ENCODE data around the gene PFKFB4. TPM values are rescaled to one million over a fixed set of nuclear protein-coding genes. Genes with fewer than 3 reads are reported as not detected.
"Not testable (repeated sequence)": the region's sequence is repeated elsewhere in the genome, so short reads cannot be mapped to it uniquely, and the experiment has no call there.

The PFKFB4 gene
- total RNA-seq, 3 donors from 2014 or later (not counting 1 experiment from before 2014, with no cell fraction given) = 2.4 to 4.3 (median 3.6) TPM

DNA sequence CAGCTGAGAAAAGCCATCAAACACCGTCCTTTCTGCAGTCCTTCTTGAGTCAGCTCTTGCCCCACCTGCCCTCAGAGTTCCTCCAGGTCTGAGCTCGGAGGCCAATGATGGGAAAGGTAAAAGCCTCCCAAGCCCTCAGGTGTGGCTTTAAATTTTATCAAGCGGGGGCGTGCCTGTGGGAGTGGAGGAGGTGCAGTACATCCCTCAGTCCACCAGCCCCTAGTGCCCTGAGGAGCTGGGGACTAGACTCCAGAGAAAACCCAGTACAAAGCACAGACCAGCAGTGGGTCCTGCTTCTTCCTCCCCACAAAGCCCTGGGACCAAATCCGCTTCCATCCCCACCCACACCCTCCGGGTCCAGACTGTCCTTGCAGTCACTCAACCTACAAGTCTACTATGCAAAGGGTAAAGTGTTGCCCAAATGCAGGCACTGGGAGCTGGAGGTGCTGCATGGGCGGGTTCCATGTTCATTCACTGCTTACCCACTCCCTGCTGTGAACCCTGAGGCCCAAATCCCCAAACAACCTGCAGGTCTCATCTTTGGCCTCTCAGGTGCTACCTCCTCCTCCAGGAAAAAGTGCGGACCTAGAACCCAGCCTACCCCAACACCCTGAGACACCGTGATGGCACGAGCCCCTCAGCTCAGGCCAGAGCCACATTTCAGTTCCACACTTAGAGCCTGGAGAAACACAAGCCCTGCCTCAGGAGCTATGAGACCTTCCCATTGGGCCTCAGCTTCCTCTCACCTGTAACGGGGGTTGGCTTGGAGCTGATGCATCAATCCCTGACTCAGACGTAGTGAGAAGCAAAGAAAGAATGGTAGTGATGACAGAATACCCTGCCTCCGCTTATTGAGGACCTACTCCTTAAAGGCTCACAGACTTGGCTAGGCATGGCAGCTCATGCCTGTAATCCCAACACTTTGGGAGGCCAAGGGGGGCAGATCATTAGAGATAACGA is 2.4 kb downstream of the PFKFB4 start:
- 90% methylated on average over 14 of the region's 14 CpGs for WGBS (ENCODE audit: insufficient coverage)
- Histone ChIP-seq H3K27ac (ENCODE audit: low read length) (no peak overlapping the region), H3K9me3 (ENCODE audit: control insufficient read depth, insufficient read depth, low read length) (no peaks in the 10 kb centered on the region), H3K4me3 (ENCODE audit: low read length) (no peak overlapping the region), H3K36me3 (ENCODE audit: control insufficient read depth, insufficient read depth, low read length) (no peaks in the 10 kb centered on the region), H3K27me3 (ENCODE audit: control insufficient read depth, insufficient read depth, low read length) (no peaks in the 10 kb centered on the region), H3K4me1 (ENCODE audit: control insufficient read depth, insufficient read depth, low read length) (peaks cover 32% of the 10 kb centered on the region)
- intact Hi-C loops (cut with micrococcal nuclease) = no loop called here
- Mint-ChIP-seq H3K4me3 (no peak overlapping the region), H3K27ac (no peak overlapping the region), H3K9me3 (no peaks in the 10 kb centered on the region), H3K27me3 (ENCODE audit: low read depth in 2 of 2) (no peaks in the 10 kb centered on the region), H3K4me1 (peaks cover 13 to 24% of the 10 kb centered on the region in 2 donors), H3K36me3 (no peaks in the 10 kb centered on the region)
- no peak for ATAC-seq
- TF ChIP-seq, protein P1, sequence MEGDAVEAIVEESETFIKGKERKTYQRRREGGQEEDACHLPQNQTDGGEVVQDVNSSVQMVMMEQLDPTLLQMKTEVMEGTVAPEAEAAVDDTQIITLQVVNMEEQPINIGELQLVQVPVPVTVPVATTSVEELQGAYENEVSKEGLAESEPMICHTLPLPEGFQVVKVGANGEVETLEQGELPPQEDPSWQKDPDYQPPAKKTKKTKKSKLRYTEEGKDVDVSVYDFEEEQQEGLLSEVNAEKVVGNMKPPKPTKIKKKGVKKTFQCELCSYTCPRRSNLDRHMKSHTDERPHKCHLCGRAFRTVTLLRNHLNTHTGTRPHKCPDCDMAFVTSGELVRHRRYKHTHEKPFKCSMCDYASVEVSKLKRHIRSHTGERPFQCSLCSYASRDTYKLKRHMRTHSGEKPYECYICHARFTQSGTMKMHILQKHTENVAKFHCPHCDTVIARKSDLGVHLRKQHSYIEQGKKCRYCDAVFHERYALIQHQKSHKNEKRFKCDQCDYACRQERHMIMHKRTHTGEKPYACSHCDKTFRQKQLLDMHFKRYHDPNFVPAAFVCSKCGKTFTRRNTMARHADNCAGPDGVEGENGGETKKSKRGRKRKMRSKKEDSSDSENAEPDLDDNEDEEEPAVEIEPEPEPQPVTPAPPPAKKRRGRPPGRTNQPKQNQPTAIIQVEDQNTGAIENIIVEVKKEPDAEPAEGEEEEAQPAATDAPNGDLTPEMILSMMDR (IDR thresholded peaks at IDR 0.05) = no peak
- DNase-seq = no peak

DNA sequence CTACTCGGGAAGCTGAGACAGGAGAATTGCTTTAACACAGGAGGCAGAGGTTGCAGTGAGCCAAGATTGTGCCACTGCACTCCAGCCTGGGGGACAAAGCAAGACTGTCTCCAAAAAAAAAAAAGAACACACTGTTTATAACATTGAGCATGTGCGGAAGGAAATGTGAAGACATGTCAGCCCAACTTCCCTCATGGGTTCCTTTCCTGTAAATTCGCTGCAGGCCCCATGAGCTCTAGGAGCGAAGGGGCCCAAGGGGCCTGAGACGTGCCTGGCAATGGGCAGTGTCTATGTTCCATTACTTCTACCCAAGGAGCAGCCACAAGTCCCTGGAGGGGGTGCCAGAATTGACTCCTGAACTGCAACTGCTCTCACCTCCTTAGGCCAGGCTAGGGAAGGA is 3.2 kb downstream of the PFKFB4 start:
- H3K27me3 Mint-ChIP-seq (ENCODE audit: low read depth in 2 of 2) = no peaks in the 10 kb centered on the region
- H3K4me1 Mint-ChIP-seq = peaks cover 6 to 17% of the 10 kb centered on the region in 2 donors
- Histone ChIP-seq H3K4me1 (ENCODE audit: control insufficient read depth, insufficient read depth, low read length) (peaks cover 31% of the 10 kb centered on the region), H3K27me3 (ENCODE audit: control insufficient read depth, insufficient read depth, low read length) (no peaks in the 10 kb centered on the region), H3K36me3 (ENCODE audit: control insufficient read depth, insufficient read depth, low read length) (no peaks in the 10 kb centered on the region), H3K27ac (ENCODE audit: low read length) (no peak overlapping the region), H3K9me3 (ENCODE audit: control insufficient read depth, insufficient read depth, low read length) (no peaks in the 10 kb centered on the region), H3K4me3 (ENCODE audit: low read length) (no peak overlapping the region)
- DNase-seq (no peak), ATAC-seq (no peak)
- H3K27ac Mint-ChIP-seq = no peak overlapping the region
- no peaks in the 10 kb centered on the region for H3K9me3 Mint-ChIP-seq
- intact Hi-C loops (cut with micrococcal nuclease) = no loop called here
- TF ChIP-seq, protein P1 (IDR thresholded peaks at IDR 0.05) = no peak
- no peak overlapping the region for H3K4me3 Mint-ChIP-seq
- H3K36me3 Mint-ChIP-seq = no peaks in the 10 kb centered on the region
- 74% methylated on average over 5 of the region's 5 CpGs for WGBS (ENCODE audit: insufficient coverage)

DNA sequence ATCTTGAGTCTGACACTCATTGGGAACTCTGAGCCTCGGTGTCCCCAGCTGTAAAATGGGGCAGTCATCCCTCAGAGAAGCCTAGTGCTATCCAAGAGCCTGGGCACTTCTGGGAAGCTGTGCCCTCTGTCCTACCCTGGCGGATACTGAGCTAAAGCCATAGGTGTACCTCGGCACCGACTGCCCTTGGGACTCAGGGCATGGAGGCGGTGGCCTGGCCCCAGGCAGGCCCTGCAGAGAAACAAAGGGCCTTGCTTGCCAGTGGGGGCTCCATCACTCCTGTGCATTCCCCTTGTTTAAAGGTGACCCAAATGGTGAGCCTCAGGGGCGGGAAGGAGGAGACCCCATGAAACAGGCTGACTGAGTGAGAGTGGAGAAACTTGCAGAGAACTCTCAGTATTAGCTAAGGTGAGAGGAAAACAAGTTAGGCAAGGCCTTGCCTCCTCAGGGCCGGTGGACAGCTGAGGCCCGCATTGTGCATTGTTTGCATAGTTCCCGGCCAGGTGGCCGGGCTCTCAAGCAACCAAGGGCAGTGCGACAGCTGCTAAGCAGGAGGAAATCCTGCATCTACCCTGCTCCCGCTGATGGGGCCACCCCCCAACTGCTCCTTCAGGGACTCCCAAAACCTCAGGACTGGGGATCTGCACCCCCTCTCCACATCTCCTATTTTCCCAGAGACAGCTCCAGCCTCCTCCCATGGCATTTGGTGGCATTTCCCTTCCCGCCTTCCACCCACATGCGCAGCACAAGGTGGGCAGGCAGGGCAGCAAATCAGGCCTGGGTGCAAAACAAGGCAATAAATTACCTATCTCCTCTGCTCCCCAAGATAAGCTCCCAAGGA is 4.3 kb downstream of the PFKFB4 start:
- H3K4me1 ChIP-seq (ENCODE audit: control insufficient read depth, insufficient read depth, low read length) = peaks cover 21% of the 10 kb centered on the region
- H3K27ac ChIP-seq (ENCODE audit: low read length) = no peak overlapping the region
- H3K27me3 Mint-ChIP-seq (ENCODE audit: low read depth in 2 of 2) = no peaks in the 10 kb centered on the region
- H3K27ac Mint-ChIP-seq = no peak overlapping the region
- intact Hi-C loops (cut with micrococcal nuclease) = no loop called here
- no peak overlapping the region for H3K4me3 Mint-ChIP-seq
- no peaks in the 10 kb centered on the region for H3K9me3 Mint-ChIP-seq
- no peak for DNase-seq
- no peaks in the 10 kb centered on the region for H3K36me3 ChIP-seq (ENCODE audit: control insufficient read depth, insufficient read depth, low read length)
- H3K4me1 Mint-ChIP-seq = peaks cover 0 to 10% of the 10 kb centered on the region in 2 donors
- no peak overlapping the region for H3K4me3 ChIP-seq (ENCODE audit: low read length)
- ATAC-seq = no peak
- H3K36me3 Mint-ChIP-seq = no peaks in the 10 kb centered on the region
- TF ChIP-seq, protein P1 (IDR thresholded peaks at IDR 0.05) = no peak
- WGBS (ENCODE audit: insufficient coverage) = 87% methylated on average over 14 of the region's 14 CpGs
- H3K9me3 ChIP-seq (ENCODE audit: control insufficient read depth, insufficient read depth, low read length) = no peaks in the 10 kb centered on the region
- H3K27me3 ChIP-seq (ENCODE audit: control insufficient read depth, insufficient read depth, low read length) = no peaks in the 10 kb centered on the region

DNA sequence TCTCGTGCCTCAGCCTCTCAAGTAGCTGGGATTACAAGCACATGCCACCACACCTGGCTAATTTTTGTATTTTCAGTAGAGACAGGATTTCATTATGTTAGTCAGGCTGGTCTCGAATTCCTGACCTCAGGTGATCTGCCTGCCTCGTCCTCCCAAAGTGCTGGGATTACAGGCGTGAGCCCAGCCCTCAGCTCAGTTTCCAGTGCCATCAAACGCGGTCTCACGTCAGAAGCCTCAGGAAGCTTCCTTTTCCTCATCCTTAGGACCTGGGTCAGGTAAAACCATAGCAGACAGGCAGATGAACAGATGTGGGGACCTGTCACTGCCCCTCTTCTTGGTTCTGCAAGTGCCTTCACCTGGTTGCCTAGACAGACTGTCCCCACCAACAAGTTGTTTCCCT is 5.0 kb downstream of the PFKFB4 start:
- H3K4me3 Mint-ChIP-seq; H3K4me1 Mint-ChIP-seq; H3K9me3 ChIP-seq (ENCODE audit: control insufficient read depth, insufficient read depth, low read length); H3K4me3 ChIP-seq (ENCODE audit: low read length); intact Hi-C loops (cut with micrococcal nuclease); DNase-seq; H3K36me3 Mint-ChIP-seq; ATAC-seq; H3K27me3 ChIP-seq (ENCODE audit: control insufficient read depth, insufficient read depth, low read length); H3K27ac Mint-ChIP-seq; H3K27me3 Mint-ChIP-seq (ENCODE audit: low read depth in 2 of 2); H3K9me3 Mint-ChIP-seq; H3K36me3 ChIP-seq (ENCODE audit: control insufficient read depth, insufficient read depth, low read length); H3K27ac ChIP-seq (ENCODE audit: low read length): not testable (repeated sequence)
- WGBS (ENCODE audit: insufficient coverage) = 90% methylated on average over 7 of the region's 7 CpGs
- peaks cover 17% of the 10 kb centered on the region for H3K4me1 ChIP-seq (ENCODE audit: control insufficient read depth, insufficient read depth, low read length)
